ENCODE data around the gene GUSB.
A peak's percentile ranks its signal among the peaks of the same experiment; 100 is the strongest.

Gene GUSB

DNA sequence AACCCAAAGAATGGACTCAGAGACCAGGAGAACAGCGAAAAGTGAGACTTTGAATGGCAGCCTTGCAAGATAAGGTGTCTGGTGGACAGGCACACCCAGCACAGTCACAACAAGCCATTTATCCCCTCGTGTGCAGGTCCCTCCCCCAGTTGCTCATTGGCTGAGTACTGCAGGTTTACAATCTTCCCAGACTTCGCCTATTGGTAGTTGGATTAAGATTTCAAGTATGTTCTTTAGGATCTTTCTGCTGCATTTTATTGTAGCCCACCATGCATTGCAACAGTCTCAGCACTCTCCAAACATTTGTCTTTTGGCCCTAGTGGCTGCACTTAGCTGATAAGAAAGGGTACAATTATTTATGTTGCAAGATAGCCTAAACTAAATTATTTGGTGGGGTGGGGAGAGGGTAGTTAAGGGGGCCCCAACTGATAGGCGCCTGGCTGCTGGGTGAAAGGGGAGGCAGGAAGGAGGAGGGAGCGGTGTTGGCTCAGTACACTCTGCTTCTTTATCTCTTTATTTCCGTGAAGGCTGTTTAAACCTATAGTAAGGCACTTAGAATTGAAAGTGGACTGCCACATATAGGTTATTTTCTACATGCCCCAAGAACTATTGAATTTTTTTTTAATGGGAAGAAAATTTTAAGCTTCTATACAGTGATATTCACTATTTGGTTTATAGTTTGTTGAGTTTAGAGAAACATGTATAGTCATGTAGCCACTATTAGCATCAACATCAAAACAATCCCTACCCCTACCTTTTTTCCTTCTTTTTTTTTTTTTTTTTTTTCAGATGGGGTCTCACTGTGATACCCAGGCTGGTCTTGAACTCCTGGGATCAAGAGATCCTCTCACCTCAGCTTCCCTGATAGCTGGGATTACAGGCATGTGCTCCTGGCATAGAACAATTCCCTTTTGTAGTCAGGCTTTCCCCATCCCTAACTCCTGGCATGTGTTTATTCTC lies 54.2 kb downstream of the GUSB start:
- peak; percentile 99 for DNase-seq

GRCh38 chr7:65926588-65926987 lies 55.4 kb downstream of the GUSB start:
- DNase-seq = no peak

GRCh38 chr7:65925040-65925439 lies 57.0 kb downstream of the GUSB start:
- peak; percentile 56 for DNase-seq

DNA sequence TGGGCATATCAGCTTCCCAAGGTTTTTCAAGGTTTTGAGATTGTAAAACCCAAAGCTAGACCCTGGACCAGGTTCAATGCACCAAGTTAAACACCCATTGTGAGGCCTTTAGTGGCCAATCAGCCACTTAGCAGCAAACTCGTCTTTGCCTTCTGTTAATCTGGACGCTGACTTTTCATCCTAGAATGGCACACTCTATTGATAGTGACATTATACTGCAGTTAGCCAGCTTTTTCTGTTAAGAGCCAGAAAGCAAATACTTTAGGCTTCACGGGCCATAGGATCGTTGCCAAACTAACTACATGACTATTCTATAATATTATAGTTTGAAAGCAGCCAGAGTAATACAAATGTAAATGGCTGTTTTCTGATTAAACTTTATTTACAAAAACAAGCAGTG lies 57.8 kb downstream of the GUSB start:
- no peak for DNase-seq

DNA sequence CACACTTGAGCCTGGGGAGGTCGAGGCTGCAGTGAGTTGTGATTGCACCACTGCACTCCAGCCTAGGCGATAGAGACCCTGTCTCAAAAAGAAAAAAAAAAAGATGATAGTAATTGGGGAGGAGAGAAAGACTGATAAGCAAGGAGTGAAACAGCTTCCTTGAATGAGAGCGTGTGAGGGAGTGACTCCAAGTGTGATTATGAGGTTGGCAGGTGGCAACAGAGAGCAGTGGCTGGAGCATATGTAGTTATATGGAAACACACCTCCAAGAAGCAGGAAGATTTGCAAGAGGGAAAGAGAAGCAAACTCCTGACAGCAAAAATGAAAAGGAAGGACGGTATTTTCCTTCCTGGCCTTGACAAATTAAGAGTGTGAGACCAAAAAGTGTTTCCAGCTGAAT lies 58.7 kb downstream of the GUSB start:
- DNase-seq = peak; percentile 38

GRCh38 chr7:65915921-65916657 lies 65.9 kb downstream of the GUSB start:
- DNase-seq = no peak

- DNase-seq = no peak
These were observed 69.8 kb downstream of the GUSB start for GRCh38 chr7:65912237-65912636.
